Mammary epithelial cell (primary cell): Measurements from ENCODE around the gene KCNJ6.

Experiments
- CTCF ChIP-seq, 2 donors: IDR thresholded peaks in 1 of 2; conservative IDR thresholded peaks in 1 of 2; 2 replicates each; pipeline ENCODE4 v1.5.1; 2011 to 2012; ENCODE audit warnings: inconsistent platforms in 2 of 2, low read length in 2 of 2, mild to moderate bottlenecking in 2 of 2, control low read depth in 1 of 2, low read depth in 1 of 2; ENCODE audit not compliant: insufficient read depth in 1 of 2; ENCODE audit errors: extremely low read depth in 1 of 2
- EZH2 ChIP-seq: IDR thresholded peaks from 2 replicates; pipeline ENCODE4 v1.6.1; 2012; ENCODE audit warnings: low read length, inconsistent platforms, borderline replicate concordance

- TF ChIP-seq CTCF (conservative IDR thresholded peaks at IDR 0.05 in 1 of 2, IDR thresholded peaks at IDR 0.05 in 1 of 2; ENCODE audit: extremely low read depth in 1 of 2, insufficient read depth in 1 of 2, low read depth in 1 of 2, low read length in 2 of 2) (no peak), EZH2 (no peak)
Measured at GRCh38 chr21:37742532-37742931, 173.7 kb downstream of the KCNJ6 start.
